ENCODE data around the gene RRAGD.
A peak's percentile ranks its signal among the peaks of the same experiment; 100 is the strongest.

RRAGD gene

GRCh38 chr6:89378628-89379027, 33.4 kb downstream of the RRAGD start:
- no peak for DNase-seq

- peak in 5 of 56 donors; percentile 8 to 30 (median 29) for DNase-seq
Observed at GRCh38 chr6:89375427-89376267, 36.4 kb downstream of the RRAGD start.

GRCh38 chr6:89372506-89372901, 39.6 kb downstream of the RRAGD start:
- no peak for DNase-seq

- peak in 53 of 56 donors; percentile 11 to 89 (median 67) for DNase-seq
Observed at GRCh38 chr6:89371849-89372505, 40.1 kb downstream of the RRAGD start.

- peak in 6 of 56 donors; percentile 11 to 43 (median 13) for DNase-seq
Observed at GRCh38 chr6:89368999-89369398, 43.1 kb downstream of the RRAGD start.

- DNase-seq = peak in 31 of 56 donors; percentile 7 to 80 (median 28)
Observed at GRCh38 chr6:89368107-89368506, 44.0 kb downstream of the RRAGD start.

- DNase-seq = no peak
Observed at GRCh38 chr6:89364586-89364985, 47.5 kb downstream of the RRAGD start.

GRCh38 chr6:89361171-89361570, 50.9 kb downstream of the RRAGD start:
- DNase-seq = no peak

- no peak for DNase-seq
Observed at GRCh38 chr6:89360415-89360999, 51.6 kb downstream of the RRAGD start.

GRCh38 chr6:89359561-89359960, 52.5 kb downstream of the RRAGD start:
- DNase-seq = no peak

- DNase-seq = no peak
Observed at GRCh38 chr6:89357390-89357789, 54.7 kb downstream of the RRAGD start.

GRCh38 chr6:89356642-89357170, 55.4 kb downstream of the RRAGD start:
- no peak for DNase-seq

- DNase-seq = no peak
Observed at GRCh38 chr6:89355511-89356194, 56.4 kb downstream of the RRAGD start.

- DNase-seq = no peak
Observed at GRCh38 chr6:89353702-89354392, 58.2 kb downstream of the RRAGD start.

GRCh38 chr6:89353118-89353556, 58.9 kb downstream of the RRAGD start:
- peak in 1 of 56 donors; percentile 30 for DNase-seq

- peak in 55 of 56 donors; percentile 46 to 91 (median 78) for DNase-seq
Observed at GRCh38 chr6:89352278-89353117, 59.6 kb downstream of the RRAGD start, which contains the start of gene UBE2J1. Gene UBE2J1, minus strand, starts transcription at chr6:89352722. Its CDS starts 153 bp downstream, at chr6:89352569.

- no peak for DNase-seq
Observed at GRCh38 chr6:89351671-89352277, 60.3 kb downstream of the RRAGD start.

GRCh38 chr6:89350281-89350966, 61.6 kb downstream of the RRAGD start:
- DNase-seq = no peak

Data from amygdala (tissue), 56 donors.